ENCODE data around the gene EXOSC1. TPM values are rescaled to one million over a fixed set of nuclear protein-coding genes. Genes with fewer than 3 reads are reported as not detected.

EXOSC1 gene
- total RNA-seq, 1 donor from 2014 or later: 55.1 TPM

- intact Hi-C loops (cut with micrococcal nuclease): no loop called here
Observed at GRCh38 chr10:97459933-97460332, 14.1 kb upstream of the EXOSC1 start.

GRCh38 chr10:97459111-97459510 is 13.3 kb upstream of the EXOSC1 start:
- intact Hi-C loops (cut with micrococcal nuclease): no loop called here

- intact Hi-C loops (cut with micrococcal nuclease): no loop called here
Observed at GRCh38 chr10:97456686-97457065, 10.9 kb upstream of the EXOSC1 start.

- intact Hi-C loops (cut with micrococcal nuclease): no loop called here
Observed at GRCh38 chr10:97456034-97456685, 10.4 kb upstream of the EXOSC1 start.

- intact Hi-C loops (cut with micrococcal nuclease): no loop called here
Observed at GRCh38 chr10:97454330-97455036, 8.7 kb upstream of the EXOSC1 start.

- intact Hi-C loops (cut with micrococcal nuclease): no loop called here
Observed at GRCh38 chr10:97452352-97452751, 6.5 kb upstream of the EXOSC1 start.

- intact Hi-C loops (cut with micrococcal nuclease): no loop called here
Observed at GRCh38 chr10:97451605-97452004, 5.8 kb upstream of the EXOSC1 start.

GRCh38 chr10:97450828-97451227 is 5.0 kb upstream of the EXOSC1 start:
- intact Hi-C loops (cut with micrococcal nuclease): no loop called here

GRCh38 chr10:97445357-97445721 is 467 bp downstream of the EXOSC1 start:
- intact Hi-C loops (cut with micrococcal nuclease): loop anchor here (1.0 kb wide), 1 partner anchor 38 kb away; no protein-coding TSS in a partner anchor

- intact Hi-C loops (cut with micrococcal nuclease): no loop called here
Observed at GRCh38 chr10:97444212-97444611, 1.6 kb downstream of the EXOSC1 start.

GRCh38 chr10:97442277-97442676 is 3.5 kb downstream of the EXOSC1 start:
- intact Hi-C loops (cut with micrococcal nuclease): no loop called here

GRCh38 chr10:97435211-97435610 is 10.6 kb downstream of the EXOSC1 start:
- intact Hi-C loops (cut with micrococcal nuclease): no loop called here

- intact Hi-C loops (cut with micrococcal nuclease): no loop called here
Observed at GRCh38 chr10:97434557-97434956, 11.2 kb downstream of the EXOSC1 start.

GRCh38 chr10:97434055-97434454 is 11.8 kb downstream of the EXOSC1 start:
- intact Hi-C loops (cut with micrococcal nuclease): no loop called here

GRCh38 chr10:97428572-97428981 is 17.2 kb downstream of the EXOSC1 start:
- intact Hi-C loops (cut with micrococcal nuclease): loop anchor here (10.0 kb wide), 1 partner anchor 306 kb away; the partner anchor contains the start of gene ZFYVE27

- intact Hi-C loops (cut with micrococcal nuclease): loop anchor here (2.0 to 10.0 kb wide), 2 partner anchors 205 to 307 kb away; partner anchors contain the start of genes MORN4 and ZFYVE27
Observed at GRCh38 chr10:97427571-97428179, 18.1 kb downstream of the EXOSC1 start.

GRCh38 chr10:97426776-97427570 is 18.8 kb downstream of the EXOSC1 start:
- intact Hi-C loops (cut with micrococcal nuclease): loop anchor here (1.0 to 10.0 kb wide), 6 partner anchors 19 to 308 kb away; partner anchors contain the start of genes EXOSC1, MMS19, MORN4 and RRP12

GRCh38 chr10:97425964-97426775 is 19.6 kb downstream of the EXOSC1 start, which contains the start of gene PGAM1:
PGAM1 (plus strand) TSS chr10:97426191; CDS start chr10:97426308, 117 bp downstream.
- intact Hi-C loops (cut with micrococcal nuclease): loop anchor here (1.0 to 10.0 kb wide), 6 partner anchors 19 to 309 kb away; partner anchors contain the start of genes EXOSC1, MMS19, MORN4 and RRP12

- intact Hi-C loops (cut with micrococcal nuclease): loop anchor here (10.0 kb wide), 1 partner anchor 311 kb away; the partner anchor contains the start of gene ZFYVE27
Observed at GRCh38 chr10:97423757-97424098, 22.1 kb downstream of the EXOSC1 start.

- intact Hi-C loops (cut with micrococcal nuclease): no loop called here
Observed at GRCh38 chr10:97416565-97416964, 29.2 kb downstream of the EXOSC1 start.

Measured in T-helper 2 cell treated with Interferon-gamma antibody and Interleukin-4, amounts not matched to agents 100 ng/mL and 5 ng/mL, for 36 hours (primary cell).